IMR-90 (cell line): ENCODE measurements around the gene TMEM72. TPM values are rescaled to one million over a fixed set of nuclear protein-coding genes. Genes with fewer than 3 reads are reported as not detected.

ENCODE experiments used
- ATAC-seq: fragments of 200-7000 bp; cut with Tn5 transposase; 2 replicates; pipeline ENCODE4 v1.9.1; 2020; ENCODE audit warnings: low read depth, mild to moderate bottlenecking, moderate library complexity
- BruUV-seq: library from RNA; stranded (reverse); fragments of 400-500 nt; replicated peaks from 2 replicates; lab custom pipeline; 2021; lab: Mats Ljungman, UMichigan
- CTCF ChIA-PET: fragments of 300-600 bp; formaldehyde crosslinking; extraction: SDS; loops from one replicate; lab custom pipeline; 2021; ENCODE audit warnings: antibody characterized with exemption; lab: Yijun Ruan, JAX
- POLR2A ChIA-PET: fragments of 300-600 bp; sonication (Branson Sonifier 250); formaldehyde crosslinking; loops from one replicate; lab custom pipeline; 2022; ENCODE audit warnings: antibody characterized with exemption; ENCODE audit not compliant: unreplicated experiment; lab: Charles Lee
- DNase-seq: peaks from one replicate; pipeline ENCODE4 v3.0.0; 2013
- H2AFZ ChIP-seq: replicated peaks from 2 replicates; pipeline ENCODE3; 2013; ENCODE audit warnings: low read length, mild to moderate bottlenecking; ENCODE audit not compliant: poor library complexity
- H2AK5ac ChIP-seq: 2 replicates; pipeline ENCODE4 v1.6.1; 2013; ENCODE audit warnings: low read depth, low read length, inconsistent platforms
- H2AK9ac ChIP-seq: replicated peaks from 2 replicates; pipeline ENCODE3; 2013; ENCODE audit warnings: mild to moderate bottlenecking, low read depth, low read length, moderate library complexity; ENCODE audit not compliant: poor library complexity
- H2BK120ac ChIP-seq: 2 replicates; pipeline ENCODE4 v1.6.1; 2013; ENCODE audit warnings: low read depth, low read length, inconsistent platforms
- H2BK15ac ChIP-seq: 3 replicates; pipeline ENCODE4 v1.6.1; 2013; ENCODE audit warnings: low read depth, low read length, inconsistent platforms
- H2BK20ac ChIP-seq: 2 replicates; pipeline ENCODE4 v1.6.1; 2013; ENCODE audit warnings: low read depth, mild to moderate bottlenecking, inconsistent platforms, low read length, moderate library complexity
- H2BK5ac ChIP-seq: 2 replicates; pipeline ENCODE4 v1.6.1; 2013; ENCODE audit warnings: mild to moderate bottlenecking, low read depth, low read length, inconsistent platforms; ENCODE audit not compliant: poor library complexity, severe bottlenecking
- H3K14ac ChIP-seq: replicated peaks from 2 replicates; pipeline ENCODE4 v1.6.1; 2013; ENCODE audit warnings: low read depth, low read length, inconsistent platforms
- H3K18ac ChIP-seq: 2 replicates; pipeline ENCODE4 v1.6.1; 2013; ENCODE audit warnings: low read depth, low read length, control low read depth
- H3K23ac ChIP-seq: 2 replicates; pipeline ENCODE4 v1.6.1; 2013; ENCODE audit warnings: low read depth, low read length, inconsistent platforms
- H3K27ac ChIP-seq: 2 replicates; pipeline ENCODE4 v1.5.1; 2013; ENCODE audit warnings: mild to moderate bottlenecking, control low read depth, low read length; ENCODE audit not compliant: insufficient read depth
- H3K27me3 ChIP-seq: 2 replicates; pipeline ENCODE4 v1.6.1; 2013; ENCODE audit warnings: low read length; ENCODE audit not compliant: control insufficient read depth, insufficient read depth
- H3K36me3 ChIP-seq: 2 replicates; pipeline ENCODE4 v1.6.1; 2013; ENCODE audit warnings: low read length, mixed read lengths; ENCODE audit not compliant: control insufficient read depth, insufficient read depth
- H3K4ac ChIP-seq: 2 replicates; pipeline ENCODE4 v1.6.1; 2013; ENCODE audit warnings: low read depth, low read length, inconsistent platforms
- H3K4me1 ChIP-seq: 2 replicates; pipeline ENCODE4 v1.6.1; 2013; ENCODE audit warnings: low read length, mixed read lengths; ENCODE audit not compliant: control insufficient read depth, insufficient read depth
- H3K4me2 ChIP-seq: 2 replicates; pipeline ENCODE4 v1.6.1; 2013; ENCODE audit warnings: low read depth, mild to moderate bottlenecking, control low read depth, low read length, moderate library complexity
- H3K4me3 ChIP-seq: 2 replicates; pipeline ENCODE4 v1.5.1; 2013; ENCODE audit warnings: low read depth, mild to moderate bottlenecking, control low read depth, low read length, moderate library complexity; ENCODE audit not compliant: insufficient read depth
- H3K56ac ChIP-seq: 2 replicates; pipeline ENCODE4 v1.6.1; 2013; ENCODE audit warnings: low read length, inconsistent platforms; ENCODE audit not compliant: insufficient read depth; ENCODE audit errors: extremely low read depth
- H3K79me1 ChIP-seq, 2 experiments: 2 replicates each; pipeline ENCODE4 v1.6.1; 2013; ENCODE audit warnings: low read length in 2 of 2, inconsistent platforms in 1 of 2, low read depth in 1 of 2
- H3K9ac ChIP-seq: 2 replicates; pipeline ENCODE4 v1.6.1; 2013; ENCODE audit warnings: low read depth, low read length, control low read depth
- H3K9me1 ChIP-seq: 2 replicates; pipeline ENCODE4 v1.6.1; 2013; ENCODE audit warnings: low read length, inconsistent platforms; ENCODE audit not compliant: insufficient read depth
- H3K9me3 ChIP-seq: 2 replicates; pipeline ENCODE4 v1.6.1; 2013; ENCODE audit warnings: low read length; ENCODE audit not compliant: control insufficient read depth, insufficient read depth
- H4K20me1 ChIP-seq: 2 replicates; pipeline ENCODE4 v1.6.1; 2013; ENCODE audit warnings: low read length, inconsistent platforms; ENCODE audit not compliant: insufficient read depth
- H4K5ac ChIP-seq: 2 replicates; pipeline ENCODE4 v1.6.1; 2013; ENCODE audit warnings: mild to moderate bottlenecking, low read depth, low read length, control low read depth
- H4K8ac ChIP-seq, 2 experiments: 2 replicates each; pipeline ENCODE4 v1.6.1; 2013; ENCODE audit warnings: low read depth in 2 of 2, low read length in 2 of 2, control low read depth in 1 of 2, inconsistent platforms in 1 of 2
- H4K91ac ChIP-seq: 2 replicates; pipeline ENCODE4 v1.6.1; 2013; ENCODE audit warnings: low read depth, low read length, inconsistent platforms; ENCODE audit not compliant: insufficient read depth
- BHLHE40 ChIP-seq: fragments of 150-350 bp; IDR thresholded peaks from 2 replicates; pipeline ENCODE4 v1.6.1; 2016; ENCODE audit warnings: mild to moderate bottlenecking, low read depth, low read length
- CEBPB ChIP-seq: IDR thresholded peaks from 2 replicates; pipeline ENCODE4 v1.6.1; 2012; ENCODE audit warnings: low read depth, low read length, improper control_type of control experiment
- CHD1 ChIP-seq: IDR thresholded peaks from 2 replicates; pipeline ENCODE4 v1.6.1; 2012; ENCODE audit warnings: low read depth, low read length, improper control_type of control experiment
- CTCF ChIP-seq: conservative IDR thresholded peaks from 2 replicates; pipeline ENCODE4 v1.5.1; 2012; ENCODE audit warnings: mild to moderate bottlenecking, low read depth, low read length, improper control_type of control experiment
- ELK1 ChIP-seq: fragments of 150-350 bp; IDR thresholded peaks from 2 replicates; pipeline ENCODE4 v1.6.1; 2016; ENCODE audit warnings: low read depth, mild to moderate bottlenecking, low read length, moderate library complexity, borderline replicate concordance
- MAFK ChIP-seq: IDR thresholded peaks from 2 replicates; pipeline ENCODE4 v1.6.1; 2012; ENCODE audit warnings: low read depth, low read length, improper control_type of control experiment
- MAZ ChIP-seq: IDR thresholded peaks from 2 replicates; pipeline ENCODE4 v1.6.1; 2012; ENCODE audit warnings: low read depth, mild to moderate bottlenecking, low read length, improper control_type of control experiment, moderate library complexity, borderline replicate concordance
- MXI1 ChIP-seq: IDR thresholded peaks from 2 replicates; pipeline ENCODE4 v1.6.1; 2012; ENCODE audit warnings: low read depth, mild to moderate bottlenecking, low read length, moderate library complexity, borderline replicate concordance
- RAD21 ChIP-seq: IDR thresholded peaks from 2 replicates; pipeline ENCODE4 v1.6.1; 2012; ENCODE audit warnings: low read length, improper control_type of control experiment
- RCOR1 ChIP-seq: IDR thresholded peaks from 2 replicates; pipeline ENCODE4 v1.6.1; 2012; ENCODE audit warnings: mild to moderate bottlenecking, low read length, improper control_type of control experiment; ENCODE audit not compliant: insufficient replicate concordance
- RFX5 ChIP-seq: IDR thresholded peaks from 2 replicates; pipeline ENCODE4 v1.8.0; 2012; ENCODE audit warnings: low read depth, mild to moderate bottlenecking, low read length, moderate library complexity
- WGBS, 2 experiments: methylation state at CpG; one replicate each; pipeline versions ENCODE4 v1.1.5 to v1.1.7; 2013; ENCODE audit warnings: missing lambda C conversion rate in 2 of 2; ENCODE audit not compliant: insufficient read length in 1 of 2; ENCODE audit errors: extremely low coverage in 2 of 2; 5-methylcytosine and 5-hydroxymethylcytosine counted together
- dilution Hi-C: fragments of 300-500 bp; cut with HindIII; formaldehyde crosslinking; loops from one replicate; pipeline ENCODE4 v1.14.3; 2018; ENCODE audit warnings: low sequenced_read_pairs; ENCODE audit not compliant: unreplicated experiment
- in situ Hi-C: fragments of 300-500 bp; cut with MboI; formaldehyde crosslinking; loops from 3 replicates; pipeline ENCODE4 v1.14.3; 2019; ENCODE audit warnings: low sequenced_read_pairs, inconsistent platforms, mixed read lengths
- intact Hi-C: fragments of 100-400 bp; cut with micrococcal nuclease; formaldehyde crosslinking; loops from 2 replicates; pipeline ENCODE4 v1.10.0; 2022
- polyA plus RNA-seq, 3 experiments: library from polyadenylated mRNA; depleted of rRNA; stranded (reverse); fragments of >200 nt; gene quantifications; 2 replicates each; pipeline ENCODE4 v1.2.3, GENCODE V29; 2012; ENCODE audit warnings: low replicate concordance in 1 of 3
- total RNA-seq: library from RNA; depleted of rRNA; stranded (reverse); fragments of >200 nt; gene quantifications from 2 replicates; pipeline ENCODE4 v1.2.3, GENCODE V29; 2012

The TMEM72 gene
- total and polyA plus RNA-seq, 2 of the 4 experiments (the other 2 are of a cell fraction), result not detected

GRCh38 chr10:44965651-44966097 is 54.5 kb downstream of the TMEM72 start:
- no peaks in the 10 kb centered on the region for H3K27me3 ChIP-seq
- no peak overlapping the region for H2BK5ac ChIP-seq
- H4K20me1 ChIP-seq, result no peaks in the 10 kb centered on the region
- ChIA-PET CTCF (interaction anchor here (1.2 to 2.0 kb wide), 2 partner anchors 33 to 36 kb away, joined by 3 to 7 read pairs; no protein-coding TSS in a partner anchor), POLR2A (no interaction called here)
- H3K79me1 ChIP-seq, result peaks cover 0 to 12% of the 10 kb centered on the region in 2 experiments; a peak in 1 of 4 replicates
- H3K56ac ChIP-seq, result no peak overlapping the region
- H4K8ac ChIP-seq, result no peak overlapping the region; a peak in 1 of 4 replicates
- in situ Hi-C loops (no loop called here), intact Hi-C loops (no loop called here), dilution Hi-C loops (no loop called here)
- H3K4me1 ChIP-seq, result peaks cover 33% of the 10 kb centered on the region
- DNase-seq (no peak), ATAC-seq (no peak)
- no peak overlapping the region for H3K27ac ChIP-seq
- no peak for TF ChIP-seq RAD21
- no peak for TF ChIP-seq RCOR1
- TF ChIP-seq MAZ, result no peak
- TF ChIP-seq RFX5, result no peak
- no peak for TF ChIP-seq CHD1
- TF ChIP-seq MAFK, result no peak
- TF ChIP-seq CEBPB, result no peak
- no peak for TF ChIP-seq ELK1
- TF ChIP-seq BHLHE40, result no peak
- no peak for TF ChIP-seq MXI1
- TF ChIP-seq CTCF, result no peak
- H2AFZ ChIP-seq, result no peak overlapping the region
- H2BK15ac ChIP-seq, result no peak overlapping the region
- H3K9me1 ChIP-seq, result peaks cover 11% of the 10 kb centered on the region
- no peak overlapping the region for H2BK20ac ChIP-seq
- H2AK9ac ChIP-seq, result no peak overlapping the region
- peak overlapping the region; percentile 27; the same call in 1 of the 2 replicates for H4K91ac ChIP-seq
- H3K9me3 ChIP-seq, result no peaks in the 10 kb centered on the region
- no peak overlapping the region for H3K4me3 ChIP-seq
- H2AK5ac ChIP-seq, result 0 out of 2 replicates have a peak overlapping the region, but pooled peaks have one; percentile 39
- H4K5ac ChIP-seq, result no peak overlapping the region
- peaks cover 2% of the 10 kb centered on the region; the same call in 1 of the 2 replicates for H3K36me3 ChIP-seq
- H3K18ac ChIP-seq, result no peak overlapping the region
- H3K4me2 ChIP-seq, result no peak overlapping the region
- no TSS peak for BruUV-seq
- peak overlapping the region; percentile 40; the same call in 1 of the 2 replicates for H3K4ac ChIP-seq
- H3K23ac ChIP-seq, result no peak overlapping the region
- H2BK120ac ChIP-seq, result no peak overlapping the region
- no CpG with 5 or more reads among the region's 6 CpGs for WGBS, 2 experiments
- H3K14ac ChIP-seq, result no peak overlapping the region
- H3K9ac ChIP-seq, result no peak overlapping the region
